Pancreas (tissue), 10 donors: Measurements from ENCODE around the gene RNF150. TPM values are rescaled to one million over a fixed set of nuclear protein-coding genes. Genes with fewer than 3 reads are reported as not detected.

Experiments used
- ATAC-seq, 4 donors: fragments of 200-7000 bp; cut with Tn5 transposase; one replicate each; pipeline versions ENCODE4 v1.8.0 to v1.9.1; 2020; ENCODE audit warnings: mild to moderate bottlenecking in 4 of 4, moderate library complexity in 4 of 4
- DNase-seq, 6 donors: peaks; one replicate each; pipeline ENCODE4 v3.0.0-alpha.2; 2020
- FAIRE-seq: peaks from 2 replicates; lab custom pipeline; 2012; peaks lifted over from hg19 to GRCh38; lab: Jason Lieb, UNC
- H3K27ac ChIP-seq, 4 donors: fragments of 200-600 bp; sonication (generic); 1 replicate in 3 of 4; 2 replicates in 1 of 4; pipeline versions ENCODE4 v1.5.0 to v1.8.0; 2020
- H3K27me3 ChIP-seq, 4 donors: fragments of 200-600 bp; one replicate each; pipeline ENCODE4 v1.8.0; 2021
- H3K36me3 ChIP-seq, 3 donors: fragments of 200-600 bp; sonication (generic) in 1 of 3; one replicate each; pipeline versions ENCODE4 v1.5.0 to v1.8.0; 2020 to 2021
- H3K4me1 ChIP-seq, 3 donors: fragments of 200-600 bp; one replicate each; pipeline ENCODE4 v1.8.0; 2021
- H3K4me3 ChIP-seq, 4 donors: fragments of 200-600 bp; sonication (generic) in 2 of 4; one replicate each; pipeline versions ENCODE4 v1.5.0 to v1.8.0; 2020 to 2021
- H3K9me3 ChIP-seq, 4 donors: fragments of 200-600 bp; one replicate each; pipeline ENCODE4 v1.8.0; 2021
- CTCF ChIP-seq, 4 donors: fragments of 200-600 bp; sonication (generic) in 3 of 4; IDR thresholded peaks; one replicate each; pipeline versions ENCODE4 v1.5.0 to v1.8.0; 2021; ENCODE audit warnings: antibody characterized with exemption in 4 of 4
- WGBS, 2 donors: extraction: QIAGEN DNeasy Blood & Tissue Kit; methylation state at CpG; one replicate each; pipeline ENCODE4 v1.1.7; 2013; 5-methylcytosine and 5-hydroxymethylcytosine counted together
- intact Hi-C, 3 donors: fragments of 100-400 bp; cut with DNase I; formaldehyde crosslinking; loops; one replicate each; pipeline versions ENCODE4 v1.11.1 to v1.14.2; 2022
- polyA plus RNA-seq, 2 donors: library from polyadenylated mRNA; stranded (reverse); fragments of 200-250 nt; gene quantifications; one replicate each; pipeline ENCODE4 v1.2.3, GENCODE V29; 2013
- total RNA-seq, 6 donors: library from RNA; stranded (reverse); fragmentation: NEBNext Ultra II Directional in 4 of 6; extraction: Animal tissue kit (Norgen Biotek cat#: 25700) in 4 of 6; gene quantifications; one replicate each; pipeline versions ENCODE4 v1.2.1 to v1.2.4, GENCODE V29; 2021 to 2023
- donor health status: healthy with polysubstance abuse.
- donor health status: DM: no; HTN: no; CAD: no; lungs with moderate emphysema.
- donor health status: DM: no; HTN: no; CAD: no.
- donor health status: control.
- donor health status: control.
- donor health status: Bipolar disorder and iron deficiency.
- donor health status: DM: yes; HTN: yes; CAD: no.
- donor health status: DM: no; HTN: no; CAD: no.
- donor health status: DM: no; HTN: no; CAD: no.
- donor health status: DM: yes; HTN: yes; CAD: no.

RNF150 gene
- total and polyA plus RNA-seq, 8 donors = 0.53 to 4.1 (median 2.5) TPM

GRCh38 chr4:141158219-141158618, 24.9 kb upstream of the RNF150 start:
- intact Hi-C loops = no loop called here
- Histone ChIP-seq H3K36me3 (no peaks in the 10 kb centered on the region), H3K4me3 (no peak overlapping the region), H3K27me3 (no peaks in the 10 kb centered on the region), H3K9me3 (no peaks in the 10 kb centered on the region), H3K4me1 (no peaks in the 10 kb centered on the region), H3K27ac (no peak overlapping the region)
- FAIRE-seq (peak; percentile 92), DNase-seq (no peak), ATAC-seq (peak in 3 of 4 donors; percentile 60 to 75 (median 65))
- TF ChIP-seq CTCF (IDR thresholded peaks at IDR 0.05) = peak in 3 of 4 donors; percentile 33 to 42 (median 40)

- Histone ChIP-seq H3K27me3 (no peaks in the 10 kb centered on the region), H3K4me1 (no peaks in the 10 kb centered on the region), H3K4me3 (no peak overlapping the region), H3K9me3 (no peaks in the 10 kb centered on the region), H3K27ac (no peak overlapping the region), H3K36me3 (no peaks in the 10 kb centered on the region)
- DNase-seq (no peak), FAIRE-seq (no peak), ATAC-seq (no peak)
- intact Hi-C loops = no loop called here
- 76 to 80% methylated on average over 4 of the region's 4 CpGs for WGBS, 2 donors
- no peak for TF ChIP-seq CTCF (IDR thresholded peaks at IDR 0.05)
Measured at GRCh38 chr4:141155586-141155985, 22.3 kb upstream of the RNF150 start.

GRCh38 chr4:141154725-141155124, 21.5 kb upstream of the RNF150 start:
- intact Hi-C loops = no loop called here
- H3K9me3 ChIP-seq = no peaks in the 10 kb centered on the region
- no peaks in the 10 kb centered on the region for H3K27me3 ChIP-seq
- TF ChIP-seq CTCF (IDR thresholded peaks at IDR 0.05) = no peak
- ATAC-seq (no peak), DNase-seq (no peak), FAIRE-seq (no peak)
- H3K36me3 ChIP-seq = no peaks in the 10 kb centered on the region
- H3K4me1 ChIP-seq = no peaks in the 10 kb centered on the region
- no peak overlapping the region for H3K27ac ChIP-seq
- 74 to 75% methylated on average over 3 of the region's 3 CpGs for WGBS, 2 donors
- H3K4me3 ChIP-seq = no peak overlapping the region

GRCh38 chr4:141153751-141154510, 20.7 kb upstream of the RNF150 start:
- no peak overlapping the region for H3K4me3 ChIP-seq
- 29 to 35% methylated on average over 4 of the region's 4 CpGs for WGBS, 2 donors
- no peak overlapping the region for H3K27ac ChIP-seq
- H3K36me3 ChIP-seq = no peaks in the 10 kb centered on the region
- no peaks in the 10 kb centered on the region for H3K4me1 ChIP-seq
- no peak for FAIRE-seq
- H3K9me3 ChIP-seq = no peaks in the 10 kb centered on the region
- no peaks in the 10 kb centered on the region for H3K27me3 ChIP-seq
- no peak for TF ChIP-seq CTCF (IDR thresholded peaks at IDR 0.05)
- no peak for DNase-seq
- peak in 2 of 4 donors; percentile 49 to 64 for ATAC-seq
- intact Hi-C loops = no loop called here

- H3K9me3 ChIP-seq = no peaks in the 10 kb centered on the region
- H3K4me3 ChIP-seq = no peak overlapping the region
- H3K4me1 ChIP-seq = no peaks in the 10 kb centered on the region
- FAIRE-seq (no peak), ATAC-seq (peak in 1 of 4 donors; percentile 23), DNase-seq (no peak)
- 30 to 31% methylated on average over 2 of the region's 2 CpGs for whole genome bisulfite sequencing, 2 donors
- TF ChIP-seq CTCF (IDR thresholded peaks at IDR 0.05) = no peak
- H3K27ac ChIP-seq = no peak overlapping the region
- no peaks in the 10 kb centered on the region for H3K36me3 ChIP-seq
- intact Hi-C loops = no loop called here
- H3K27me3 ChIP-seq = no peaks in the 10 kb centered on the region
Measured at GRCh38 chr4:141144207-141144606, 10.9 kb upstream of the RNF150 start.
